ENCODE measurements around the gene MGLL. TPM values are rescaled to one million over a fixed set of nuclear protein-coding genes. Genes with fewer than 3 reads are reported as not detected.

Gene MGLL
- total and polyA plus RNA-seq, 9 of the 15 experiments (the other 6 are each of a cell fraction or from before 2014, with no cell fraction given) = 0.12 to 0.32 (median 0.18) TPM; not detected in 6

GRCh38 chr3:127706785-127707351 lies 115.4 kb downstream of the MGLL start (continued):
- TF ChIP-seq POLR2AphosphoS5 (IDR thresholded peaks at IDR 0.05; ENCODE audit: control insufficient read depth, insufficient read depth, low read depth, low read length) (peak; percentile 40; the same call in 1 of the 2 replicates), NKRF (IDR thresholded peaks at IDR 0.05; ENCODE audit: borderline replicate concordance) (no peak)

- no peaks in the 10 kb centered on the region for H4K20me1 ChIP-seq (replicated peaks; ENCODE audit: control insufficient read depth, insufficient read depth, low read length)
- peaks cover 25 to 26% of the 10 kb centered on the region in 2 experiments for H3K4me1 ChIP-seq (replicated peaks in 1 of 2; ENCODE audit: control insufficient read depth in 2 of 2, insufficient read depth in 2 of 2, low read length in 2 of 2)
- no peak overlapping the region for H3K27ac ChIP-seq (ENCODE audit: extremely low read depth, low read depth, low read length)
- H3K4me3 ChIP-seq = no peak overlapping the region
- H3K27me3 ChIP-seq (ENCODE audit: control insufficient read depth in 2 of 2, insufficient read depth in 2 of 2, low read length in 2 of 2) = peaks cover 0 to 12% of the 10 kb centered on the region in 2 experiments; a peak in 3 of 5 replicates
- in situ Hi-C loops (cut with MboI) (no loop called here), intact Hi-C loops (cut with micrococcal nuclease) (no loop called here)
- H2AFZ ChIP-seq (ENCODE audit: low read depth, low read length) = peak overlapping the region; percentile 90
- H3K4me2 ChIP-seq (ENCODE audit: insufficient read depth, low read length) = no peak overlapping the region
- no peak for FAIRE-seq
- POLR2A ChIA-PET = interaction anchor here (0.6 to 1.4 kb wide), 3 partner anchors 10 to 15 kb away, joined by 3 to 4 read pairs (median 3); no protein-coding TSS in a partner anchor
- peak overlapping the region in 1 of 2 experiments; percentile 77; a peak in 1 of 4 replicates for H3K9ac ChIP-seq (ENCODE audit: insufficient read depth in 1 of 2, low read depth in 2 of 2, low read length in 2 of 2)
- no peak for DNase-seq (ENCODE audit: extremely low read depth in 1 of 4, low spot score in 3 of 4)
- WGBS (ENCODE audit: insufficient coverage, low coverage, missing lambda C conversion rate) = 73% methylated on average over 6 of the region's 7 CpGs
- TF ChIP-seq POLR2AphosphoS2 (IDR thresholded peaks at IDR 0.05; ENCODE audit: low read length) (no peak), KAT7 (CRISPR knock-in tag; IDR thresholded peaks at IDR 0.05; ENCODE audit: borderline replicate concordance) (no peak), E2F6 (IDR thresholded peaks at IDR 0.05; ENCODE audit: borderline replicate concordance in 1 of 2, extremely low read depth in 1 of 2, insufficient read depth in 1 of 2, insufficient read length in 1 of 2, low read depth in 1 of 2, low read length in 1 of 2, poor library complexity in 1 of 2, severe bottlenecking in 1 of 2) (no peak), ATF1 (CRISPR knock-in tag; IDR thresholded peaks at IDR 0.05) (no peak), ATF1 (tag; IDR thresholded peaks at IDR 0.05) (no peak), ELF1 (tag; IDR thresholded peaks at IDR 0.05) (no peak), ILK (tag; IDR thresholded peaks at IDR 0.05; ENCODE audit: borderline replicate concordance, low read depth) (no peak), BDP1 (IDR thresholded peaks at IDR 0.05; ENCODE audit: insufficient read depth, insufficient read length) (no peak), PREB (CRISPR knock-in tag; IDR thresholded peaks at IDR 0.05) (no peak)
- no peaks in the 10 kb centered on the region for H3K36me3 ChIP-seq (ENCODE audit: control insufficient read depth, insufficient read depth, low read length)
- no peaks in the 10 kb centered on the region for H3K9me3 ChIP-seq (replicated peaks; ENCODE audit: control insufficient read depth, insufficient read depth, low read depth, low read length)
- no peak for ATAC-seq
- no peaks in the 10 kb centered on the region for H3K79me2 ChIP-seq (ENCODE audit: control insufficient read depth, insufficient read depth, low read length)
- BruUV-seq (replicated peaks) = no TSS peak
- H3K9me1 ChIP-seq (ENCODE audit: control insufficient read depth, insufficient read depth, low read length) = peaks cover 2% of the 10 kb centered on the region
- CTCF ChIA-PET (ENCODE audit: low intra/inter-chr PET ratio) = no interaction called here
Observed at GRCh38 chr3:127706312-127706711, 116.0 kb downstream of the MGLL start.
